GM12801 (cell line): ENCODE data around the gene PTPN3.

Experiments
- CTCF ChIP-seq: IDR thresholded peaks from one replicate; pipeline ENCODE4 v1.5.1; 2011; ENCODE audit warnings: control low read depth; ENCODE audit not compliant: insufficient read length; ENCODE audit errors: extremely low read depth

PTPN3 gene

DNA sequence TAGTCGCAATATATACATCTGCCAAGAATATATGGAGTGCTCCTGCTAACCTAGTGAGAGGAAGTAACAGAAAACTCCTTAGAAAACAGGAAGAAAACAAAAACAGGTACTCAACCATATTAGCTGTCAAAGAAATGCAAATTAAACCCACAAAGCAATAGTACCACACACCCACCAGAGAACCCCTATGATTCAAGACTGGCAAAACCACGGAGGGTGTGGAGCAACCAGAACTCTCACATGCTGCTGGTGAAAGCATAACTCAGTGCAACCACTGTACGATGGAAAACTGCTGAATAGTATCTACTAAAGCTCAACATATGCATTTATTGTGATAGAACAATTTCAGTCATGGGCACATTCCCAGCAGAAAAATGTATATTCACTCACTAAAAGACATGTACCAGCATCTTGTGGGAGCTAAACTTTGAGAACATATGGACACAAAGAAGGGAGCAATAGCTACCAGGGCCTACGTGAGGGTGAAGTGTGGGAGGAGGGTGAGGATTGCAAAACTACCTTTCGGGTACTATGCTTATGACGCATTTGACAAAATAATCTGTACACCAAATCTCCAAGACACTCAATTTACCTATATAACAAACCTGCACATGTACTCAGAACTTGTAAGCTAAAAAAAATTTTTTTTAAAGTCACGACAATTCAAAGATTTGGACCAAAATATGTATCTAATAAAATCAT is 34.0 kb downstream of the PTPN3 start:
- TF ChIP-seq CTCF: no peak

GRCh38 chr9:109460576-109460975 is 37.5 kb downstream of the PTPN3 start:
- no peak for TF ChIP-seq CTCF

DNA sequence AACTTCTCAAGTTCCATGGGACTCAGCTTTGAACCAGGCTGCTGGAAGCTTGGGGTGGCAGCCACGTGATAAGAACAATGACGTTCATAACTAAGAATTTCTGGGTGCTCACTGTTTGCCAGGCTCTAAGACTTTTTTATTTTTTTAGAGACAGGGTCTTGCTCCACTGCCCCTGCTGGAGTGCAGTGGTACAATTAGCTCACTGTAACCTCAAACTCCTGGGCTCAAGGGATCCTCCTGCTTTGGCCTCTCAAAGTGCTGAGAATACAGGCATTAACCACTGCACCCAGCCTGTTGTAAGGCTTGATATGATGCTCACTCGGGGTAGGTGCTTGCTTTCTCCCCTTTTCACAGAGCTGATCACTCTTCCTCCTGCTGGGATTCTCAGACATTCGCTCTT is 38.7 kb downstream of the PTPN3 start:
- no peak for TF ChIP-seq CTCF

DNA sequence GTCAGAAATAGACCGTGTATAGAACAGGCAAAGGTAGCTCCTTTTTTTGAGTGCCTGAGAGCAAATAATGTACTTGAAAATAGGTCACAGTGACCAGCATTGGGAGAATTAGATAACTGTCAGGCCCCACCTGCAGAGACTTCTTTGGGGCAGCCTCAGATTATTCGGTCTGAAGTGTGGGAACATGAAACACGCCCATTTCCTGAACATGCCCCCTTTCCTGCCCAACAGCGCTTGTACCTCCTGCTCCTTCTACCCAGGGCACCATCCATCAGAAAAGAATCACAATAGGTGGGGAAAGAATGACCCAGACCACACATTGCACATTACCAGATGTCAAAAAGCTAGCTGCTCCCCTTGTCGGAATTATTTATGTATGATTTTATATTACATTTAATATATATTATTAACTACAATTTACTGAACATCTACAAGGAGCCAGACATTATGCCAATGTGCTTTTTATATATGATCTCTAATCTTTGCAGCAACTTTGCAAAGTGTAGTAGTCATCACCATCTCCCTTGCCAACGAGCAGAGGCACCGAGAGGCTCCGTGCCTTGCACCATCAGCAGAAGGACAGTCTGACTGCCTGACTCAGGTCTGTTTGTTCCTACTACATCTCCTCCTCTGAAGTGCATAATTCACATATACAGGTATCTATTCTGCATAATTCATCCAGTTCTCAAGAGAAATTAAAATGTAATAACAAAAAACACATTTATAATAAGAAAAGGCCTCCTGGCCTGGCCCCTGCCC is 39.5 kb downstream of the PTPN3 start:
- TF ChIP-seq CTCF: no peak

GRCh38 chr9:109456811-109457210 is 41.3 kb downstream of the PTPN3 start:
- no peak for TF ChIP-seq CTCF

GRCh38 chr9:109455861-109456260 is 42.2 kb downstream of the PTPN3 start:
- TF ChIP-seq CTCF: no peak

DNA sequence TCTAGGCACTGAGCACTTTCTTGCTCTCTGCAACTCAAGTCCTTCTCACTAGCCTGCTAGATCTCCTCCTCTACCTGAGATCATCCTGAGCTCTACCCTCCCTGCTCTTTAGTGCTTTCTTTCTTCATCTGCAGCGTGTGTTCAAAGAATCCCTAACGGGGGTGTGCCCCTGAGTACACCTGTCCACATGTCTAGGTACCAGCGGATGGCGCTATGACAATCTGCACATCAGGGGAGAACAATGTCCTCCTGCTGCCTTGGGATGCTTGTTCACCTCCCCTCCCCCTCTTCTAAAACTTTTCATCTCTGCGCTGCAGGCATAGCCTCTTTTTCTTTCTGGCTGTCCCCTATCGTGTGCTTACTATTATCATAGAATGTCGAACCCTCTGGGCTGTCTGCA is 42.7 kb downstream of the PTPN3 start:
- TF ChIP-seq CTCF: no peak
